HG03575 (cell line): ENCODE results near the gene SLC9C1.
A peak's percentile ranks its signal among the peaks of the same experiment; 100 is the strongest.

Experiments
- ATAC-seq: cut with Tn5 transposase; IDR thresholded peaks from one replicate; pipeline ENCODE4 v1.9.1; 2021; ENCODE audit not compliant: unreplicated experiment, insufficient number of reproducible peaks, low FRiP score; ENCODE audit errors: extremely low read depth

SLC9C1 gene

GRCh38 chr3:112136046-112136445 is 158.0 kb downstream of the SLC9C1 start:
- no peak for ATAC-seq

GRCh38 chr3:112134335-112135124 is 159.5 kb downstream of the SLC9C1 start:
- ATAC-seq, result no peak

GRCh38 chr3:112133626-112134334 is 160.2 kb downstream of the SLC9C1 start:
- ATAC-seq, result no peak

- peak; percentile 35 for ATAC-seq
Measured at GRCh38 chr3:112132975-112133448, 161.0 kb downstream of the SLC9C1 start, which contains the start of gene GCSAM. Gene GCSAM, minus strand, starts transcription at chr3:112133248. Its CDS starts 128 bp downstream, at chr3:112133120.

GRCh38 chr3:112132554-112132953 is 161.5 kb downstream of the SLC9C1 start:
- no peak for ATAC-seq

GRCh38 chr3:112132088-112132487 is 161.9 kb downstream of the SLC9C1 start:
- ATAC-seq, result no peak

- ATAC-seq, result no peak
Measured at GRCh38 chr3:112131111-112131510, 162.9 kb downstream of the SLC9C1 start.

- no peak for ATAC-seq
Measured at GRCh38 chr3:112130638-112130993, 163.4 kb downstream of the SLC9C1 start.

- no peak for ATAC-seq
Measured at GRCh38 chr3:112129925-112130637, 163.9 kb downstream of the SLC9C1 start.

- peak; percentile 31 for ATAC-seq
Measured at GRCh38 chr3:112128843-112129727, 164.9 kb downstream of the SLC9C1 start.

- no peak for ATAC-seq
Measured at GRCh38 chr3:112127522-112128494, 166.2 kb downstream of the SLC9C1 start.

GRCh38 chr3:112126511-112126911 is 167.5 kb downstream of the SLC9C1 start:
- ATAC-seq, result no peak

GRCh38 chr3:112124907-112125607 is 169.0 kb downstream of the SLC9C1 start:
- ATAC-seq, result no peak

GRCh38 chr3:112123548-112123947 is 170.5 kb downstream of the SLC9C1 start:
- no peak for ATAC-seq

GRCh38 chr3:112122870-112123269 is 171.1 kb downstream of the SLC9C1 start:
- no peak for ATAC-seq

- no peak for ATAC-seq
Measured at GRCh38 chr3:112121577-112122547, 172.2 kb downstream of the SLC9C1 start.
